ENCODE measurements around the gene OSER1. TPM values are rescaled to one million over a fixed set of nuclear protein-coding genes. Genes with fewer than 3 reads are reported as not detected.

OSER1 gene
- total RNA-seq, 1 donor from 2014 or later = 28.0 TPM

GRCh38 chr20:44253528-44253927 is 43.0 kb upstream of the OSER1 start:
- no peaks in the 10 kb centered on the region for H3K4me1 ChIP-seq
- DNase-seq (ENCODE audit: extremely low spot score in 2 of 2) = no peak
- H3K36me3 ChIP-seq = no peaks in the 10 kb centered on the region
- no peaks in the 10 kb centered on the region for H3K27me3 ChIP-seq
- TF ChIP-seq POLR2AphosphoS5 (IDR thresholded peaks at IDR 0.05; ENCODE audit: insufficient read depth in 1 of 2, low read depth in 1 of 2) (no peak), CTCF (IDR thresholded peaks at IDR 0.05) (no peak), POLR2A (IDR thresholded peaks at IDR 0.05) (no peak)
- H3K9me3 ChIP-seq = no peaks in the 10 kb centered on the region
- H3K4me3 ChIP-seq = no peak overlapping the region
- H3K27ac ChIP-seq = no peak overlapping the region
- intact Hi-C loops (cut with DNase I) = no loop called here

- Histone ChIP-seq H3K4me3 (no peak overlapping the region), H3K27ac (no peak overlapping the region), H3K4me1 (peaks cover 14% of the 10 kb centered on the region), H3K9me3 (no peaks in the 10 kb centered on the region), H3K36me3 (no peaks in the 10 kb centered on the region), H3K27me3 (no peaks in the 10 kb centered on the region)
- no peak for DNase-seq (ENCODE audit: extremely low spot score in 2 of 2)
- intact Hi-C loops (cut with DNase I) = no loop called here
- no peak for TF ChIP-seq CTCF (IDR thresholded peaks at IDR 0.05)
- TF ChIP-seq POLR2A (IDR thresholded peaks at IDR 0.05) = no peak
- TF ChIP-seq POLR2AphosphoS5 (IDR thresholded peaks at IDR 0.05; ENCODE audit: insufficient read depth in 1 of 2, low read depth in 1 of 2) = no peak
These were observed 40.7 kb upstream of the OSER1 start for GRCh38 chr20:44251284-44251683.

GRCh38 chr20:44248410-44248759 is 37.8 kb upstream of the OSER1 start:
- intact Hi-C loops (cut with DNase I) = no loop called here
- DNase-seq (ENCODE audit: extremely low spot score in 2 of 2) = no peak
- no peaks in the 10 kb centered on the region for H3K9me3 ChIP-seq
- peaks cover 14% of the 10 kb centered on the region for H3K4me1 ChIP-seq
- TF ChIP-seq CTCF (IDR thresholded peaks at IDR 0.05) (no peak), POLR2AphosphoS5 (IDR thresholded peaks at IDR 0.05; ENCODE audit: insufficient read depth in 1 of 2, low read depth in 1 of 2) (no peak), POLR2A (IDR thresholded peaks at IDR 0.05) (no peak)
- H3K27me3 ChIP-seq = no peaks in the 10 kb centered on the region
- H3K27ac ChIP-seq = no peak overlapping the region
- no peak overlapping the region for H3K4me3 ChIP-seq
- no peaks in the 10 kb centered on the region for H3K36me3 ChIP-seq

GRCh38 chr20:44247586-44248409 is 37.2 kb upstream of the OSER1 start:
- intact Hi-C loops (cut with DNase I) = no loop called here
- H3K36me3 ChIP-seq = no peaks in the 10 kb centered on the region

More at GRCh38 chr20:44247586-44248409, 37.2 kb upstream of the OSER1 start:
- DNase-seq (ENCODE audit: extremely low spot score in 2 of 2) = no peak
- Histone ChIP-seq H3K4me1 (peaks cover 14% of the 10 kb centered on the region), H3K27me3 (no peaks in the 10 kb centered on the region), H3K27ac (no peak overlapping the region), H3K9me3 (no peaks in the 10 kb centered on the region), H3K4me3 (peak overlapping the region; percentile 8 to 37)
- TF ChIP-seq POLR2AphosphoS5 (IDR thresholded peaks at IDR 0.05; ENCODE audit: insufficient read depth in 1 of 2, low read depth in 1 of 2) (no peak), CTCF (IDR thresholded peaks at IDR 0.05) (no peak), POLR2A (IDR thresholded peaks at IDR 0.05) (no peak)

All from vagina (tissue), 2 donors.